IMR-90 (cell line): ENCODE measurements around the gene CFAP126. TPM values are rescaled to one million over a fixed set of nuclear protein-coding genes. Genes with fewer than 3 reads are reported as not detected.

Experiments
- ATAC-seq: fragments of 200-7000 bp; cut with Tn5 transposase; 2 replicates; pipeline ENCODE4 v1.9.1; 2020; ENCODE audit warnings: low read depth, mild to moderate bottlenecking, moderate library complexity
- BruUV-seq: library from RNA; stranded (reverse); fragments of 400-500 nt; replicated peaks from 2 replicates; lab custom pipeline; 2021; lab: Mats Ljungman, UMichigan
- CTCF ChIA-PET: fragments of 300-600 bp; formaldehyde crosslinking; extraction: SDS; loops from one replicate; lab custom pipeline; 2021; ENCODE audit warnings: antibody characterized with exemption; lab: Yijun Ruan, JAX
- POLR2A ChIA-PET: fragments of 300-600 bp; sonication (Branson Sonifier 250); formaldehyde crosslinking; loops from one replicate; lab custom pipeline; 2022; ENCODE audit warnings: antibody characterized with exemption; ENCODE audit not compliant: unreplicated experiment; lab: Charles Lee
- DNase-seq: peaks from one replicate; pipeline ENCODE4 v3.0.0; 2013
- H2AFZ ChIP-seq: replicated peaks from 2 replicates; pipeline ENCODE3; 2013; ENCODE audit warnings: low read length, mild to moderate bottlenecking; ENCODE audit not compliant: poor library complexity
- H2AK5ac ChIP-seq: 2 replicates; pipeline ENCODE4 v1.6.1; 2013; ENCODE audit warnings: low read depth, low read length, inconsistent platforms
- H2AK9ac ChIP-seq: replicated peaks from 2 replicates; pipeline ENCODE3; 2013; ENCODE audit warnings: mild to moderate bottlenecking, low read depth, low read length, moderate library complexity; ENCODE audit not compliant: poor library complexity
- H2BK120ac ChIP-seq: 2 replicates; pipeline ENCODE4 v1.6.1; 2013; ENCODE audit warnings: low read depth, low read length, inconsistent platforms
- H2BK15ac ChIP-seq: 3 replicates; pipeline ENCODE4 v1.6.1; 2013; ENCODE audit warnings: low read depth, low read length, inconsistent platforms
- H2BK20ac ChIP-seq: 2 replicates; pipeline ENCODE4 v1.6.1; 2013; ENCODE audit warnings: low read depth, mild to moderate bottlenecking, inconsistent platforms, low read length, moderate library complexity
- H2BK5ac ChIP-seq: 2 replicates; pipeline ENCODE4 v1.6.1; 2013; ENCODE audit warnings: mild to moderate bottlenecking, low read depth, low read length, inconsistent platforms; ENCODE audit not compliant: poor library complexity, severe bottlenecking
- H3K14ac ChIP-seq: replicated peaks from 2 replicates; pipeline ENCODE4 v1.6.1; 2013; ENCODE audit warnings: low read depth, low read length, inconsistent platforms
- H3K18ac ChIP-seq: 2 replicates; pipeline ENCODE4 v1.6.1; 2013; ENCODE audit warnings: low read depth, low read length, control low read depth
- H3K23ac ChIP-seq: 2 replicates; pipeline ENCODE4 v1.6.1; 2013; ENCODE audit warnings: low read depth, low read length, inconsistent platforms
- H3K27ac ChIP-seq: 2 replicates; pipeline ENCODE4 v1.5.1; 2013; ENCODE audit warnings: mild to moderate bottlenecking, control low read depth, low read length; ENCODE audit not compliant: insufficient read depth
- H3K27me3 ChIP-seq: 2 replicates; pipeline ENCODE4 v1.6.1; 2013; ENCODE audit warnings: low read length; ENCODE audit not compliant: control insufficient read depth, insufficient read depth
- H3K36me3 ChIP-seq: 2 replicates; pipeline ENCODE4 v1.6.1; 2013; ENCODE audit warnings: low read length, mixed read lengths; ENCODE audit not compliant: control insufficient read depth, insufficient read depth
- H3K4ac ChIP-seq: 2 replicates; pipeline ENCODE4 v1.6.1; 2013; ENCODE audit warnings: low read depth, low read length, inconsistent platforms
- H3K4me1 ChIP-seq: 2 replicates; pipeline ENCODE4 v1.6.1; 2013; ENCODE audit warnings: low read length, mixed read lengths; ENCODE audit not compliant: control insufficient read depth, insufficient read depth
- H3K4me2 ChIP-seq: 2 replicates; pipeline ENCODE4 v1.6.1; 2013; ENCODE audit warnings: low read depth, mild to moderate bottlenecking, control low read depth, low read length, moderate library complexity
- H3K4me3 ChIP-seq: 2 replicates; pipeline ENCODE4 v1.5.1; 2013; ENCODE audit warnings: low read depth, mild to moderate bottlenecking, control low read depth, low read length, moderate library complexity; ENCODE audit not compliant: insufficient read depth
- H3K56ac ChIP-seq: 2 replicates; pipeline ENCODE4 v1.6.1; 2013; ENCODE audit warnings: low read length, inconsistent platforms; ENCODE audit not compliant: insufficient read depth; ENCODE audit errors: extremely low read depth
- H3K79me1 ChIP-seq, 2 experiments: 2 replicates each; pipeline ENCODE4 v1.6.1; 2013; ENCODE audit warnings: low read length in 2 of 2, inconsistent platforms in 1 of 2, low read depth in 1 of 2
- H3K9ac ChIP-seq: 2 replicates; pipeline ENCODE4 v1.6.1; 2013; ENCODE audit warnings: low read depth, low read length, control low read depth
- H3K9me1 ChIP-seq: 2 replicates; pipeline ENCODE4 v1.6.1; 2013; ENCODE audit warnings: low read length, inconsistent platforms; ENCODE audit not compliant: insufficient read depth
- H3K9me3 ChIP-seq: 2 replicates; pipeline ENCODE4 v1.6.1; 2013; ENCODE audit warnings: low read length; ENCODE audit not compliant: control insufficient read depth, insufficient read depth
- H4K20me1 ChIP-seq: 2 replicates; pipeline ENCODE4 v1.6.1; 2013; ENCODE audit warnings: low read length, inconsistent platforms; ENCODE audit not compliant: insufficient read depth
- H4K5ac ChIP-seq: 2 replicates; pipeline ENCODE4 v1.6.1; 2013; ENCODE audit warnings: mild to moderate bottlenecking, low read depth, low read length, control low read depth
- H4K8ac ChIP-seq, 2 experiments: 2 replicates each; pipeline ENCODE4 v1.6.1; 2013; ENCODE audit warnings: low read depth in 2 of 2, low read length in 2 of 2, control low read depth in 1 of 2, inconsistent platforms in 1 of 2
- H4K91ac ChIP-seq: 2 replicates; pipeline ENCODE4 v1.6.1; 2013; ENCODE audit warnings: low read depth, low read length, inconsistent platforms; ENCODE audit not compliant: insufficient read depth
- BHLHE40 ChIP-seq: fragments of 150-350 bp; IDR thresholded peaks from 2 replicates; pipeline ENCODE4 v1.6.1; 2016; ENCODE audit warnings: mild to moderate bottlenecking, low read depth, low read length
- MAFK ChIP-seq: IDR thresholded peaks from 2 replicates; pipeline ENCODE4 v1.6.1; 2012; ENCODE audit warnings: low read depth, low read length, improper control_type of control experiment
- MXI1 ChIP-seq: IDR thresholded peaks from 2 replicates; pipeline ENCODE4 v1.6.1; 2012; ENCODE audit warnings: low read depth, mild to moderate bottlenecking, low read length, moderate library complexity, borderline replicate concordance
- NFE2L2 ChIP-seq: fragments of 150-350 bp; IDR thresholded peaks from 2 replicates; pipeline ENCODE4 v1.6.1; 2016; ENCODE audit warnings: low read depth, mild to moderate bottlenecking, low read length
- POLR2A ChIP-seq: IDR thresholded peaks from 2 replicates; pipeline ENCODE4 v1.6.1; 2012; ENCODE audit warnings: mild to moderate bottlenecking, low read depth, low read length
- RAD21 ChIP-seq: IDR thresholded peaks from 2 replicates; pipeline ENCODE4 v1.6.1; 2012; ENCODE audit warnings: low read length, improper control_type of control experiment
- RCOR1 ChIP-seq: IDR thresholded peaks from 2 replicates; pipeline ENCODE4 v1.6.1; 2012; ENCODE audit warnings: mild to moderate bottlenecking, low read length, improper control_type of control experiment; ENCODE audit not compliant: insufficient replicate concordance
- RFX5 ChIP-seq: IDR thresholded peaks from 2 replicates; pipeline ENCODE4 v1.8.0; 2012; ENCODE audit warnings: low read depth, mild to moderate bottlenecking, low read length, moderate library complexity
- SMC3 ChIP-seq: fragments of 150-350 bp; IDR thresholded peaks from 2 replicates; pipeline ENCODE4 v1.6.1; 2016; ENCODE audit warnings: low read depth, mild to moderate bottlenecking, antibody characterized with exemption, low read length, moderate library complexity
- WGBS, 2 experiments: methylation state at CpG; one replicate each; pipeline versions ENCODE4 v1.1.5 to v1.1.7; 2013; ENCODE audit warnings: missing lambda C conversion rate in 2 of 2; ENCODE audit not compliant: insufficient read length in 1 of 2; ENCODE audit errors: extremely low coverage in 2 of 2; 5-methylcytosine and 5-hydroxymethylcytosine counted together
- dilution Hi-C: fragments of 300-500 bp; cut with HindIII; formaldehyde crosslinking; loops from one replicate; pipeline ENCODE4 v1.14.3; 2018; ENCODE audit warnings: low sequenced_read_pairs; ENCODE audit not compliant: unreplicated experiment
- in situ Hi-C: fragments of 300-500 bp; cut with MboI; formaldehyde crosslinking; loops from 3 replicates; pipeline ENCODE4 v1.14.3; 2019; ENCODE audit warnings: low sequenced_read_pairs, inconsistent platforms, mixed read lengths
- intact Hi-C: fragments of 100-400 bp; cut with micrococcal nuclease; formaldehyde crosslinking; loops from 2 replicates; pipeline ENCODE4 v1.10.0; 2022
- polyA plus RNA-seq, 3 experiments: library from polyadenylated mRNA; depleted of rRNA; stranded (reverse); fragments of >200 nt; gene quantifications; 2 replicates each; pipeline ENCODE4 v1.2.3, GENCODE V29; 2012; ENCODE audit warnings: low replicate concordance in 1 of 3
- total RNA-seq: library from RNA; depleted of rRNA; stranded (reverse); fragments of >200 nt; gene quantifications from 2 replicates; pipeline ENCODE4 v1.2.3, GENCODE V29; 2012
- TF ChIP-seq, protein P1 (sequence below): fragments of 150-350 bp; IDR thresholded peaks from 2 replicates; pipeline ENCODE4 v1.6.1; 2016; ENCODE audit warnings: low read depth, mild to moderate bottlenecking, low read length, moderate library complexity, borderline replicate concordance

Gene CFAP126
- total and polyA plus RNA-seq, 2 of the 4 experiments (the other 2 are of a cell fraction), result not detected

DNA sequence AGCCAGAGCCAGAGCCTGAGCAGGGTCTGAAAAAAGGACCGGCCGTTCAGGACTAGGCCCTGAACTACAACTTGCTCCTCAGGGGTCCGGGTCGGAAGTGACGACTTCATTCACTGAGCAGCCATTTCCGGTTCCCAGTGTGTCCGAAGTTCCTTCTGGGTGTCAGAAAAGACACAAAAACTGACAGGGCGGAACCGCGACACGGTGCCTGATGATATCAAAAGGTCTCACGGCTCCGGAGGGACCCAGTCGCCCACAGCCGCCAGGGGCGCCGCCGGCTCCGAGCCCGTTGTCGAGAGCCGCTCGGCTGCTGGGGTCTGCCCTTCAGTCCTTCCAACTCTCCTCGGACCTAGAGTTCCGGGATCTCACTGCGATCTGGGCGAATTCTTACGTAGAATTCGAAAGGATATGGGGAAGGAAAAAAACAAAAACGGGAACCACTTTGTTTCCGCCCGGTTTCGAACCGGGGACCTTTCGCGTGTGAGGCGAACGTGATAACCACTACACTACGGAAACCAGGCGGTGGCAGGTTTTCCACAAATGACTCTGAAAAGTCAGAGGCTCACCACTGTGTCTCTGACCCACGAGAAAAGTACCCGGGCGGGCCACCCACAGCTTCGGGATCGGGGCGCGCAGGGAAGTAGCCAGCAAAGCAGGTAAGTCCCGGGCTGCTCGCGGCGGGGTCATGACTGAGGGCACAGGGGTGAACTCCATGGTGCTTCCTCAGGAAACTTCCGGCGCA lies 31.8 kb upstream of the CFAP126 start (continued):
- no peak for TF ChIP-seq MXI1
- 0 out of 2 replicates have a peak, but pooled peaks have one; percentile 10 for TF ChIP-seq NFE2L2

DNA sequence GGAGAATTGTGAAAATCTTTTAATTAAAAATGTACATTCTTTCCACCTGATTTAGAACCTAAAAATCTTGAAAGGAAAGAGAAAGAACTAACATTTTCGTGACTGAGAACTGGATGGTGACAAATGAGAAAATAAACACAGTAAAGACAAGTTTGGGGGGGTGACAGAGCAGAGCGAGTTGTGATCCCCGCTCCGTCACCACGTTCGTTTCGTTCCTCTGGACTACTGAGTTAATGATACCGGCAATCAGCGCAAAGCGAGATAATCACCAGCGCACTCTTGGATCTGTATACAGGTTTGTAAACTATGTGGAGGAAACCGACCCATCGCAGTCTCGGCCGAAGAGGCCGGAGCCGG lies 31.2 kb upstream of the CFAP126 start:
- H3K9me1 ChIP-seq, result 0 out of 2 replicates have a peak, but pooled peaks cover 2% of the 10 kb centered on the region
- peak overlapping the region; percentile 57 for H3K18ac ChIP-seq
- H3K4me2 ChIP-seq, result peak overlapping the region; percentile 75
- H2AFZ ChIP-seq, result peak overlapping the region; percentile 90
- CTCF ChIA-PET, result no interaction called here
- BruUV-seq, result no TSS peak
- intact Hi-C loops, result no loop called here
- no peaks in the 10 kb centered on the region for H3K27me3 ChIP-seq
- peak overlapping the region; percentile 70 for H2BK5ac ChIP-seq
- no peaks in the 10 kb centered on the region for H3K9me3 ChIP-seq
- H4K8ac ChIP-seq, result peak overlapping the region; percentile 98 to 99
- H3K4ac ChIP-seq, result peak overlapping the region; percentile 91
- H3K27ac ChIP-seq, result peak overlapping the region; percentile 83
- in situ Hi-C loops, result no loop called here
- peak overlapping the region; percentile 96 for H3K14ac ChIP-seq
- DNase-seq, result no peak
- H2BK15ac ChIP-seq, result peak overlapping the region; percentile 72; the same call in 1 of the 3 replicates
- POLR2A ChIA-PET, result no interaction called here
- peak overlapping the region; percentile 47 for H2AK9ac ChIP-seq
- H4K20me1 ChIP-seq, result no peaks in the 10 kb centered on the region
- H3K79me1 ChIP-seq, result no peaks in the 10 kb centered on the region
- dilution Hi-C loops, result no loop called here
- no peaks in the 10 kb centered on the region for H3K36me3 ChIP-seq
- H3K4me3 ChIP-seq, result peak overlapping the region; percentile 70
- peak; percentile 3; the same call in 1 of the 2 replicates for ATAC-seq
- no peak overlapping the region for H2AK5ac ChIP-seq
- peak overlapping the region; percentile 84 for H3K9ac ChIP-seq
- H3K56ac ChIP-seq, result peak overlapping the region; percentile 93
- H4K91ac ChIP-seq, result peak overlapping the region; percentile 84
- H2BK120ac ChIP-seq, result peak overlapping the region; percentile 23; the same call in 1 of the 2 replicates
- peak overlapping the region; percentile 80 for H3K23ac ChIP-seq
- no peak overlapping the region for H2BK20ac ChIP-seq
- peak overlapping the region; percentile 96 for H4K5ac ChIP-seq
- no CpG with 5 or more reads among the region's 17 CpGs for WGBS, 2 experiments
- TF ChIP-seq MAFK (no peak), MXI1 (no peak), BHLHE40 (no peak), RFX5 (no peak), NFE2L2 (no peak), RAD21 (no peak), RCOR1 (no peak), POLR2A (no peak), SMC3 (no peak)
- TF ChIP-seq, protein P1, sequence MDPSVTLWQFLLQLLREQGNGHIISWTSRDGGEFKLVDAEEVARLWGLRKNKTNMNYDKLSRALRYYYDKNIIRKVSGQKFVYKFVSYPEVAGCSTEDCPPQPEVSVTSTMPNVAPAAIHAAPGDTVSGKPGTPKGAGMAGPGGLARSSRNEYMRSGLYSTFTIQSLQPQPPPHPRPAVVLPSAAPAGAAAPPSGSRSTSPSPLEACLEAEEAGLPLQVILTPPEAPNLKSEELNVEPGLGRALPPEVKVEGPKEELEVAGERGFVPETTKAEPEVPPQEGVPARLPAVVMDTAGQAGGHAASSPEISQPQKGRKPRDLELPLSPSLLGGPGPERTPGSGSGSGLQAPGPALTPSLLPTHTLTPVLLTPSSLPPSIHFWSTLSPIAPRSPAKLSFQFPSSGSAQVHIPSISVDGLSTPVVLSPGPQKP, result no peak
- no peaks in the 10 kb centered on the region for H3K4me1 ChIP-seq
